Stimulated activated CD8-positive, alpha-beta memory T cell treated with anti-CD3 and anti-CD28 coated beads, Interleukin-4, amount 100 ng/mL, for 1 hour (primary cell): ENCODE data around the gene TP53RK.
A peak's percentile ranks its signal among the peaks of the same experiment; 100 is the strongest.
"Not testable (repeated sequence)": the region's sequence is repeated elsewhere in the genome, so short reads cannot be mapped to it uniquely, and the experiment has no call there.

ENCODE experiments used
- DNase-seq, 2 donors: peaks; one replicate each; pipeline ENCODE4 v3.0.0-alpha.2; 2020; ENCODE audit warnings: low read depth in 2 of 2, low spot score in 1 of 2

The TP53RK gene

DNA sequence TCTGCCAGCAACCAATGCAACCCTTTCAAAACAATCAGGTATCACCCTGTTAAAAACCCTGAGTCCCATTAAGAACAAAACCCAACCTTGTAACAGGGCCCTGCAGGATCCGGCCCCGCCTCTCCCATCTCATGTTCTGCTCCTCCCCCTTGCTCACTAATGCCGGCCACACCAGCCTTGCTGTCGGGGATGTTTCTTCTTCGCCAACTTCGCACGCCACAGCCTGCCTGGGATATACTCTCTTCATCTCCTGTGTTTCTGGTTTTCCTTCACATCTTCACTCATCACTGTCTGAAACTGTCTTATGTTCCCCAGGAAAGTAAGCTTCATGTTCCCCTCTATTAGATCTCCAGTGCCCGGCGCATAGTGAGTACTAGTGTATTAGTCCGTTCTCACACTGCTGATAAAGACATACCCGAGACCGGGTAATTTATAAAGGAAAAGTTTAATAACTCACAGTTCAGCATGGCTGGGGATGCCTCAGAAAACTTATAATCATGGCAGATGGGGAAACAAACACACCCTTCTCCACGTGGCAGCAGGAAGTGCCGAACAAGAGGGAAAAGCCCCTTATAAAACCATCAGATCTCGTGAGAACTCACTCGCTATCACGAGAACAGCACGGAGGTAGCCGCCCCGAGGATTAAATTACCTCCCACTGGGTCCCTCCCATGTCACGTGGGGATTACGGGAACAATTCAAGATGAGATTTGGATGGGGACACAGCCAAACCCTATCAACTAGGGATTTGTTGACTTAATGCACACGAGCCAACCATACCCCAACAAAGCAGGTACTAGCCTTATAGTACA, 5.1 kb downstream of the TP53RK start:
- DNase-seq, result no peak

DNA sequence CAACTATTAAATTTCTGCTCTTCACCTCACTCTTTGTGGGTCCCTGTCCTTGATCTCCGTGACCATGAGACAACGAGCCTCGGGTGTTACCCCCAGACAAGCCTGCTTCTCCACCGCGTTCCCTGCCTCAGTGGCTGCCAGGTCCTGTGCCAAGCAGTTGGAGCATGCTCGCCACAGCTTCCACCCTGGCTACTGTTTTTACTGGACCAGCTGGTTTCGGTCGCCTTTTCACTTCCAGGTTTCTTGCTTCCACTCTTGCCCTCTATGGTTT, 5.6 kb downstream of the TP53RK start:
- no peak for DNase-seq

DNA sequence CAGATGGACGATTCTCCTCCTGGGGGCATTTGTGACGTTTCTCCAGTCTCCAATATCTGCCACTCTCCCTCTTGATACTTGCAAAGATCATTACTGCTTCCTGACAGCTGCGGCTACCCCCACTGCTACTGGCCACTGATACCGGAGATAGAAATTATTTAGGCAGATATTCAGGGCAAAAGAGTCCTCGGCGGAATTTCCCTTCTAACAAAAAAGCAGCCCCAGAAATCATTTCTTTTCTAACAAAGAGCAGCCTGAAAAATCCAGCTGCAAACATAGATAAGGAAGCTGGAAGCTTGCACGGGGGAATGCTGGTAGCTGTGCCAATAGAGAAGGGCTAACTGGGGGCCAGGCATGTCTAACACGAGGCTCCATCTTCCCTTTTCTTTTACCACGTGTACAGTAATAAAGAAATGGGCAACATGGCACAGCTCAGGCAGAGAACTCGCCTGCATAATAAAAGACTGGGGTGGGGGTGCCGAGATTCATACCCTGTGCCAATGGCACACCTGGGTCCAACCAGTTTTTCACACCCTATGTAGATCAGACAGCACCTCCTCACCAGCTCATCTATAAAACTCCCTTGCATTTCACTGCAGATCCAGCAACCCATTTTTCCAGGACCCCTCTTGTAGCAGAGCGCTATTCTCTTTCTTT, 6.1 kb downstream of the TP53RK start:
- no peak for DNase-seq

DNA sequence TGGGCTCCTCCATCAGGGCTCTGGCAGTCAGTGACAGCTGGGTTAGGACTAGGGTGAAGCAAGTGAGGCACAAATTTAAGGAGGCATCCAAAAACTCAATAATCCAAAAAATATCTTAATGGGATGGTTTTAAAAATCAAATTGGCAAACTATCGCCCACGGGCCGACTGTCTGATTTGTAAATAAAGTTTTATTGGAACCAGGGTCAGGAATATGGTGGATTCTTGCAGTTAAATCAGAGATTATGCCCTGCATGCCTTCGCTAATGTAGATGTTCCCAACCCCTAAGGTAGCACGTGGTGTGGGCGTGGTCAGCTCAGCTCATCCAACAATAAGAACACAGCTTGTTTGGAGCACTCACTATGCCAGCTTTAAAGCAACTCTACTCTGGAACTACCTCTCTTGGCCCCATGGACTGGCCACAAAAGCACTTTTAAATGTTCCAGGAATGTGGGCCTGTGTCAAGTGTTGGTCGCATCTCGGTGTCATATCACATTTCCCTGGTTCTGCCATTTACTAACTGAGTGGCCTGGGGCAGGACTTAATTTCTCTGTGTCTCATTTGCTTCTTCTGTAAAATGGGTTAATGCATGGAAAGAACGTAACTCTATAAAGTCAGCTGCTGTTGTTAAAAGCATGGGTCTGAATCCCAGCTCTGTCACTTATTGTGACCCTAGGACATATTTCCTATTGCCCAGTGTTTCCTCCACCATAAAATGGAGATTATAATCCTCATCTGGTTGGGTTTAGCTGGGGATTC, 7.0 kb downstream of the TP53RK start:
- no peak for DNase-seq

DNA sequence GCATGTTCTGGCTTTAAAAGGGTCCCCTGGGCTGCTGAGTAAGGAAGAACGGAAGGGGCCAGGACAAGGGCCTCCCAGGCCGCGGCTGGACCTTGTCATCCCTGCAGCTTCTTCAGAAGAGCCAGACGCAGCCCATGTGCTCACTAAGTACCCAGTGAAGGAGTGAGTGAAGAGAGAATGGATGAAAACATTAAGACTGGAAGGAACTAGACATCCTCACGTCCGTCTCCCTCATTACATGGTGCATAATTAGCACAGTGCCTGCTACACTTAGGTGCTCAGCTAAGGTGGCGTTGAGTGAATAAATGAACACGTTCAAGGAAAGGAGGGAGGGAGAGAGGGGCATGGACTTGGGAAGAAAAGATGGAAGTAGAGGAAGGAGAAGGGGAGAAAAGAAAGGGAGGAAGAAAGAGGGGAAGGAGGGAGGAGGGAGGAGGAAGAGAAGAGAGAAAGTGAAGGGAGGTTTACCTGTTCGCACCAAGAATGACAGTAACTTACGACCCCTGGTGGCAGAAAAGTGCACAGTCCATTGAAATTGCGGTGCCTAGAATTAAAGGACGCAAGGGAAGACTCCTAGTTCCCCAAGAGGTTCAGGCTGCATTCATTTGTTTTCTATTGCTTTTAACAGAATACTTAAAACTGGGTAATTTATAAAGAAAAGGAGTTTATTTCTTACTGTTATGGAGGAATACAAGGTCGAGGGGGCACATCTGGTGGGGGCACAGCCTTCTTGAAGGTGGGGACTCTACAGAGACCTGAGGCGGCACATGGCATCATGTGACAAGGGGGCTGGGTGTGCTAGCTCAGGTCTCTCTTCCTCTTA, 8.0 kb downstream of the TP53RK start:
- peak; percentile 32 to 41 for DNase-seq

DNA sequence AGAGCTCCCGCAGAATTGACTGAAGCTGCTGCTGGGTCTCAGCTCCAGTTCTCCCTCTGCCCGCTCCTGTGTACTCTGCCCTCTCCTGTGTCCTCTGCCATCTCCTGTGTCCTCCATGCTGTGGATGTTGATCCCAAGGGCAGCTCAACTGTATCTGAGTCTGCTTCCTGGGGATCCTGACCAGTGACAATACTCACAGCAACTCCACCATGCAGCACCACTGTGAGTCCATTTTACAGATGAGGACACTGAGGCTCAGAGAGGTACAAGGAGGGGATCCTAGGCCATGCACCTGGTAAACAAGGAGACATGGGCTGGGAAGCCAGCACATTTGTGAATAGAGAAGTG, 8.6 kb downstream of the TP53RK start:
- no peak for DNase-seq

DNA sequence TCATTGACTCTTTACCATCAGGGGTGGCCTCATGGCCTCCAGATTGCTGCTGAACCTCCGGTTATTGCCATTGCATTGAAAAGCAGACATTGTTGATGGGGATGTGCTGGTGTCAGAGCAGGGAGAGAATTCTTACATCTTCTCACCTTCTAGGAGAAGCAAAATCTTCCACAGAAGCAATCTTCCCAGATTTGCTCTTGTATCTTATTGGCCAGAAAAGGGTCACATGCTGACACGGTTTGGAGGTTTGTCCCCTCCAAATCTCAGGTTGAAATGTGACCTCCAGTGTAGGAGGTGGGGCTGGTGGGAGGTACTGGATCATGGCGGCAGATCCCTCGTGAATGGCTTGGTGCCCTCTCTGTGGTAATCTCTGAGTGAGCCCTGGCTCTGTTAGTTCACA, 10.7 kb downstream of the TP53RK start:
- DNase-seq, result no peak

DNA sequence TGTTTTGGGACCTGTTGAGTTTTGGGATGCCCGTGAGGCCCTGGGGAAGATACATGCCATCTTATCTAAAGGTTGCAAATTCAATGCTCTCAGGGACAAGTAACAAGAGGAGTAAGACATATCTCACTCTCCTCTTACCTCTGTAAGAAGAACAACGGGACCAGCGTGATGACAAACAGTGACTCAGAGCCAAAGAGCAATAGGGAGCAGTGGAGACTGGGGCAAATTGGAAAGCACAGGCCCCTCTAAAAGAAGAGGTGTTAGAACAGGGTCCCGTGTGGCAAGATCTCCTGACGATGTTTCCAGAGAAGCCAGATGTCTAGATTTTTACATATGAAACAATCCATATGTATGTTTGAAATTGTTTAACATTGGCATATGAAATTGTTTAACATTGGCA, 11.6 kb downstream of the TP53RK start:
- no peak for DNase-seq

DNA sequence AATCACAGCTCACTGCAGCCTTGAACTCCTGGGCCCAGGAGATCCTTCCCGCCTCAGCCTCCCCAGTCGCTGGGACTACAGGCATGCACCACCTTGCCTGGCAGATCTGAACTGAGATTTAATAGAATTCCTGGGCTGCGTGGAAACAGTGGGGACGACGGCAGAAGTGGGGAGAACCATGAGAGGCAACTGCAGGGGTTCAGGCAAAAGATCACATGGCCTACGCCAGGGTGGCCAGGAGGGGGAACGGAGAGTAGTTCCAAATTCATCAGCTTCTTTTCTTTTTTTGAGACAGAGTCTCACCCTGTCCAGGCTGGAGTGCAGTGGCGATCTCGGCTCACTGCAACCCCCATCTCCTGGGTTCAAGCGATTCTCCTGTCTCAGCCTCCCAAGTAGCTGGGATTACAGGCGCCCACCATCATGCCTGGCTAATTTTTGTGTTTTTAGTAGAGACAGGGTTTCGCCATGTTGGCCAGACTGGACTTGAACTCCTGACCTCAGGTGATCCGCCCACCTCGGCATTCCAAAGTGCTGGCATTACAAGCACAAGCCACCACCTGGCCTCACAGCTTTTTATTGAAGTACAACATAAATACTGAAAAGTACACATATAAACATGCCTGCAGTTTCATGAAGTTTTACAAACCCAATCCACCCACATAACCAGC, 12.5 kb downstream of the TP53RK start:
- not testable (repeated sequence) for DNase-seq

DNA sequence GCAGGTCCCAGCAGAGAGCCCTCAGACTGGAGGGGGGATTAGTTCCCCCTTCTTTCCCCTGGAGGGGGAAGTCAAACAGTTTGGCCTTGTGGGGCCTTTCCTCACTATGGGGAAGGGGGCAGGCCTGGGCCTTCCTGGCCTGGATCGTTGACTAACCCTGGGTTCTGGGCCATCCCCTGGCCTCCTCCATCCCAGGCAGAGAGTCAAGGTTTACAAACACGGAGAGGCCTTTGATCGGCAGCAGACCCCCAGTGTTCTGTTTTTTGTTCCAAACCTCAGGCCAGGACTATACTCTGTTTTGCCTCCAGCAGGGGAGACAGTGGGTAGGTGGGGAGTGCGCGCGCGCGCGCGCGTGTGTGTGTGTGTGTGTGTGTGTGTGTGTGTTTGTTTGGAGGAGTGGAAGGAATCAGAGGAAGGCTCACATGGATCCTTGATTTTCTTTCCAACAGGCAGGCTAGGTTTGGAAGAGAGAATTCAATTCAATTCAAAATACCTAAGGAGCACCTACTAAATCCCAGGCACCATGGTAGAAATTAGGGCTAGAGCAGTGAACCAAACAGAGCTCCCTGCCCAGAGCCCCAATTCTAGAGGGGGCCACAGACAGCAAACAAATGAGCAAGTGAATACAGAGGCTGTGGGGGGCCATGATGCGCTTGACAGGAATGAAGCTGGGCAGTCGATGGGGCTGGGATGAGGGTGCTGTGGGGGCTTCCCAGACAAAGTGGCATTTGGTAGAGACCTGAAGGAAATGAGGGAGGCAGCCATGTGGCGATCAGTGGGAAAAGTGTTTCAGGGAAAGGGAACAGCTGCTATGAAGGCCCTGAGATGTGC, 14.8 kb downstream of the TP53RK start:
- DNase-seq, result no peak

DNA sequence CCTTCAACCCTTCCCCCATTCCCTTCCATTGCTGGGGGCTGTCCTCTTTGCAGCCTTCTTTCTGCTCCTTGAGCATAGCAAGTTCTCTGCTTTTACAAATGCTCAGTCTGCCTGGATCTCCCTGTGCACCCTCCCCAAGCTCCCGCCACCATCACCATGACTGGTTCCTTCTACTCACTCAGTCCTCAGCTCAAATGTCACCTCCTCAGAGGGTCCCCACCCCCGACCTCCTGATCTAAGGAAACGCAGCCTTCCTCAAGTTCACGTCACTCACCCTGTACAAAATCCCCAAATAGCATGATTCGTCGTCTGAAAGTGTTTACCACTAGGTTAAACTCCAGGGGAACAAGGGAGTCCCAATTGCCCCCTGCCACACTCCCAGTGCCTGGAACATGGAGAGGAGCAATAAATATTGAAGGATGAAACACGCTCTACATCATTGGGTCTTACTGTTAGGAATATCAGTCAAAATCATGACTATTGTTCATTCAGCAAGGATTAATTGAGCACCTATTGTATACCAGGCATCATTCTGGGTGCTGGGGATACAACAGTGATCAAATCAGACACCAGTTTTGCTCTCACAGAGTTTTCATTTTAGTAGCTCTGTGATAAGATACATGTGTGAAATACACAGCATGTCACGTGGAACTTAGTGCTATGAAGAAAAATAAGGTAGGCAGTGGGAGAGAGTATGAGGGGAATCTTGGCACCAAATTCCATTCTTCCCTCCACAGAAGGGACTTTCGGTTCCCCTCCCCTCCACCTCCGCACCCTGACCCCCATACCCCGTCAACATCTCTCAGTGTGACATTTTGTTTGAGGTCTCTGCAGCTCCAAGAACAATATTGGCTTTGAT, 15.6 kb downstream of the TP53RK start:
- no peak for DNase-seq

DNA sequence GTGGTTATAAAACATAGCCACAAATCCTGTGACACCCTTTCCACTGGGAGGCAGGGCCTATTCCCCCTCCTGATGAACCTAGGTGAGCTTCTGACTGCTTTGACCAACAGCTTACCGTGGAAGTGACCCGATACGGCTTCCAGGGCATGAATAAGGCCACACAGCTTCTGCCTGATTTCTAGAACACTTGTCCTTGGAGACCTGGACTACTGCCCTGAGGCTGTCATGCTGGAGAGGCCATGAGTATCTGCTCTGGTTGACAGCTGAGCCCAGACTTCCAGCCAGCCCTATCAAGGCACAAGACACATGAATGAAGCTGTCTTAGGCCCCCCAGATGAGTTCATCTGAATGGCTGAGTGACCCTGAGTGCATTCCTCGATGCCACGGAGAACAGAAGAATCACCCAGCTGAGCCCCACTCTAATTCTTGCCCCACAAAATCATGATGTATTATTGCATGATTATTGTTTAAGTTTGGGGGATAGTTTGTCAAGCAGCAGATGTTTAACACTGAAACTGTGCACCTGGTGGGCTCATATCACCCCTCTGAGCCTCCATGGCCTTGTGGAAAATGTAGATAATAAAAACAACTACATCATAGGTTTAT, 16.6 kb downstream of the TP53RK start:
- no peak for DNase-seq

DNA sequence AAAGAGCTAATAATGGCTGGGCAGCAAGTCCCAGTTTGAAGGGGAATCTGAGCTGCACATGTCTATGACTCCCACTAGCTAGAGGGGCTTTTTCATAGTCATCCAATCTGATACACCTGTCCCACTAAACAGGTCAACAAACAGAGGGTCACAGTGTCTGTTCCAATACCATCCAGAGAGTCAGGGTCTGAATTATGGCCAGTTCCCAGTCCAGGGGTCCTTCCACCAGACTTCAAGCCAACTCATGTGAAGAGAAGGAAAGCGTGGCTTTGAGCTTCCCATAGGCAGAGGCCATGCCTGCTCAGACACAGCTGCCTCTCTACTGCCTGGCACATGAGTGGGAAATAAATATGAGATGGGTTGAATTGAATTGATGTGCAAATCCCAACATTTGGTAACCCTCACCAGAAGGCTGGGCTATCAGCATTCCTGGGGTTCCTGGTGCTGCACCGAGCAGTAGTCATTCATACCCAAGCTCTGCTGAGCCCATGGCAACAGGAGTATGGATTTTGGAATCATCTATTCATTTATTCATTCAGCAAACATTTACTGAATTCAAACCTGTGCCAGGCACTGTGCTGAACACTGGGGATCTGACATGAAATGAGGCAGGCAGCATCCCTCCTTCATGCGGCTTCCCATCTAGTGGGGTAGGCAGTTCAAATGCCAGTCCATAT, 17.2 kb downstream of the TP53RK start:
- no peak for DNase-seq

DNA sequence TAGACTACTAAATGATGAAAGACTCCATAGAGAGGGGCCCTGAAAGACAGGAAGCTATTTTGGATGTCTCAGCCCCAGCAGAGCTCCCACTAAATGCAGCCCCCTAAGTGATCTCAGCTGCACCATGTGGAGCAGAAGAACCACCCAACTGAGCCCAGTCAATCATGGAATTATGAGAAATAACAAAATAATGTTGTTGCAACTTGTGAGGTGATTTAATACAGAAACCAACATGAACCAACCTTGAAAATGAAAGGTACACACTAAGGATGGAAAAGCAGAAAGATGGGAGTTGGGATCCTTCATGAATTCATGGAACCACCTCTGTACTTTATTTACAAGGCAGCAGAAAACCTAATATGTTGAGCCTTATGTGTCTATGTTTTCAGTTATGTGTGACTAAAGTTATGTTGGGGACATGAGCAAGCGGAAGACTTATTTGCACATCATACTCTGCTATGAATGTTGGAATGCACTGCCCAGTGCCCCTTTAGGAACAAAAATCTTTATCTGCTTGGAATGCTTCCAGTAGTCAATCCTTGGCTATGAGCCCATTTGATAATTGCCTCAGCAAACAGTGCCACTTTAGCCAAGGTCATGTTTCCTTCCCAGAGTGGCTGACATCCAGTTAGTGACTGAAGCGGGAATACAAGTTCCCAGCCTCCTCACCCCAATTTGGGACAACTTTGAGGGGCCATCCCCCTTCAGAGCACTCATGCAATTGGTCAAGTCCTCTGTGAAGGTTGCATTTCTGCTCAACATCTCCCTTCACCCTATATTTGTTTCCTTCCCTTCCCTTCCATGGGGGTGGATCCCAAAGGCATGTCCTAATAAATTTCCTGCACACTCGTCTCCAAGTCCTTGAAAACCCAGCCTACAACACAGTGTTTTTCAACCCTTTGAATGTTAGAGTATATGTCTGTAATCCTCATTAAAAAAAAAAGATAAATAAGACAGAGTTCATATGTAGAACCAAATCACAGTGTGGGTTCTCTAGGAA, 18.4 kb downstream of the TP53RK start:
- no peak for DNase-seq

DNA sequence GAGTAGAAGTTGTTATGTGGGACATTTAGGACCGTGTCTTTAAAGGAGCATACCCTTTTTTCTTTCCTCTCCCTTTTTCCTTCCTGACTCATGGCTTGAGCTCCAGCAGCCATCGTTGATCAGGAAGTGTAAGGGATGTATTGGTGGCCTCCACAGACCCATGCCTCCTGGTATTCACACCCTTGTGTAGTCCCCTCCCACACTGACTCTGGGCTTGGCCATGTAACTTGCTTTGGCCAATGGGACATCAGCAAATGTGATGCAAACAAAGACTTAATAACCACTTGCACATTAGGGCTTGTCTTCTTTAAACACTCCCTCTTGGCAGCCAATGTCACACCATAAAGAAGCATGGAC, 19.0 kb downstream of the TP53RK start:
- DNase-seq, result no peak

DNA sequence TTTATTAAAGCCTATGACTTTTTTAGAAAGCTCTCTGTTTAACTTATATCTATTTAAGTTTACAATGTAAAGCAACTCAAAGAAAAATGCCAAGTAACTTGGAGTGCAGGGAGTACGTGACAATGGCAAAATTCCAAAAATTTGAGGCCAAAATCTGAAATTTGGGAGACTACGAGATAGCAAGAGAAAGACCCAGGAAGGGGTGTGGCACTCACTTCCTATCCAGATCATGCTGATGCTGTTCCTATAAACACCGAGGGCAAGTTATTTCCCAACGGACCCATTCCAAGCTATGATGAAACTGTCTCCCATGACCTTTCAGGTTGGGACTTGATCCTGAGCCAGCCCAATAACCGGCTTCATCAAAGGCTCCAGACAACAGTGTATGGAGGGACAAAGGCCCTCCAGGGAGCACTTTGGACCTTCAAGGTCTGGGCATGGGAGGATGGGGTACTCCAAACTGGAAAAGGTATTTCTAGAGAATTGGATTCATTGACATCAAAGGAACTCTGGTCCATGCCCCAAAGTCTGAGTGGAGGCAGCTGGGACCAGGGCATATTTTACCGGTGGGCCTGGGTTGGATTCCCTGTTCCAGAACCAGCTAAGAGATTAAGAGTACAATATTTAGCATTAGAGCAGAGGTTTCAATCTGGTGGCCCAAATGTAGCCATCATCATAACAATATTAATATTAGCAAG, 22.3 kb downstream of the TP53RK start:
- no peak for DNase-seq

DNA sequence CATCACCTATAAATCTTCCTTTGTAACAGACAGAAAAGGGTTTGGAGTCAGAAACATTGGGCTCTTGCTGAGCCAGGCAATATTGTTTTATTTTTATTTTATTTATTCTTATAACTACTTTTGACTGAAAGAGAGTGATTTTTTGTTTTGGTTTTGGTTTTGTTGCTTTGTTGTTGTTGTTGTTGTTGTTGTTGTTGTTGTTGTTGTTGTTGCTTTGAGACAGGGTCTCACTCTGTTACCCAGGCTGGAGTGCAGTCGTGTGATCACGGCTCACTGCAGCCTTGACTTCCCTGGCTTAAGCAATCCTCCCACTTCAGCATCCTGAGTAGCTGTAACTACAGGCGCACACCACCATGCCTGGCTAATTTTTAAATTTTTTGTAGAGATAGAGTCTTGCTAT, 22.9 kb downstream of the TP53RK start:
- no peak for DNase-seq
